AML-193 (cell line): ENCODE data around the gene IL31.

Source experiments
- DNase-seq, 2 experiments: peaks; one replicate each; lab custom pipeline; 2025; lab: John Stamatoyannopoulos, UW

Gene IL31

DNA sequence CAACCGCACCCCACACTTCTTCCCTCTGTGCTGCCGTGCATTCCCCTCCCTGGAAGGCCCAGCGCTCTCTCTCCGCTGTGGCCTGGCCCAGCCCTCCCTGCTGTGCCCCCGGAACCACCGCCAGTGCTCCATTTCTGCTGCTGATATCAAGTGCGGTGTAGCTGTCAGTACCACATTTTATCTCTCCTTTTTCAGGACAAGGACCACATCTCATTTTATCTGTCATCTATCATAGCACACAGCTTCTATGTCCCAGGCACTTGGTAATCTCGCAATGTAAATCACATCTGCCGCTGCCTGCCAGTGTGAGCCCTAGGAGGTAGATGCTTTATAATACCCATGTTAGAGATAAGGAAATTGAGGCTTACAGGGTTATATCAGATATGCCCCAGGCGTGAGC lies 18.3 kb downstream of the IL31 start:
- DNase-seq = no peak

DNA sequence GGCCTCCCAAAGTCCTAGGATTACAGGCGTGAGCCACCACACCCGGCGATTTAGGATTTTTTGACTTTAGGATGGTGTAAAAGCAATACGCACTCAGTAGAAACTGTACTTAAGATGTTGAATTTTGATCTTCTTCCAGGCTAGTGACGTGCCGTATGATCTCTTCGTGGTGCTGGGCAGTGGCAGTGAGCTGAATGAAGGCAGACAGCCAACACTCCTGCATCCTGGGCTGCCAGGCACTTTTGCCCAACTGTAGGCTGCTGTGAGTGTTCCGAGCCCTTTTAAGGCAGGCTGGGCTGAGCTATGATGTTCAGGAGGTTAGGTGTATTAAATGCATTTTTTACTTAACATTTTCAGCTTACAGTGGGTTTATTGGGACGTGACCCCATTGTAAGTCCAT lies 21.3 kb downstream of the IL31 start:
- no peak for DNase-seq

DNA sequence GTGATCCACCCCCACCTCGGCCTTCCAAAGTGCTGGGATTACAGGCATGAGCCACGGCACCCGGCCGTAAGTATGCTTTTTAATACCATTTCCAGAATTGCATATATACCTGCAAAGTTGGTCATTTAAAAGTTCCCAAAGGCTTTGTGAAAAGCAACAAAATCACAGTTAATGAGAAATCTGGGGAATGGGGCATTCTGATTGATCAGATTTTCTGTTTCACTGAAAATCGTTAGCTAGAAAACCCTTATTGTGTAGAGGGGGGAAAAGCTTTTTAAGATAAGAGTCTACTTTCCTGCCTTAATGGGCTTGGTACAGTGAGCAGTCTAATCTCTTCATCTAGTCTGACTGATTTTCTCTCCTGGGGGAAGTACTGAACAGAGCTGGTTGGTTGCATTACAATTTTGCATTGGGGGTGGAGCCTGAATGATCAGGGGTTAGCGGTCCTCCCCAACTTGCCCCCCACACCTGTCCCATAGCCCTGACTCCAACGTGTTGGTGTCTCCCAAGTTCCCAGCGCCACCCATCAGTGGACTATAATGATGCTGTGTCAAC lies 23.8 kb downstream of the IL31 start:
- DNase-seq = no peak

DNA sequence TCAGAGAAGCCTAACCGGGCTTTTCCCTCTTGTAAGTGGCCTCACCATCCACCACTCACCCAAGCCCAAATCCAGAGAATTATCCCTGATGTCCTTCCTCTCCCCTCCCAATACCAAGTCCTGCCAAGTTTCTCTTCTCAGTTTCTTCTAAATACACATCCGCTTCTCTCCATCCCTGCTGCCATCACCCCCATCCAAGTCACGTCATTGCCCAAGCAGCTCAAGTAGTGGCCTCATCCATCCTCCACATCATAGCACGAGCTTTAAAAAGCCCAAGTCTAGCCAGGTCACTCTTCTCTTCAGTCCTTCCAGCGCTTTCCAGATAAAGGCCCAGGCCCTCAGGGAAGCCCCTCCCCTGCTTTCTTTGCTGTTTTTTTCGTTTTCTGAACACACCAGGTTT lies 25.4 kb downstream of the IL31 start:
- DNase-seq = no peak

DNA sequence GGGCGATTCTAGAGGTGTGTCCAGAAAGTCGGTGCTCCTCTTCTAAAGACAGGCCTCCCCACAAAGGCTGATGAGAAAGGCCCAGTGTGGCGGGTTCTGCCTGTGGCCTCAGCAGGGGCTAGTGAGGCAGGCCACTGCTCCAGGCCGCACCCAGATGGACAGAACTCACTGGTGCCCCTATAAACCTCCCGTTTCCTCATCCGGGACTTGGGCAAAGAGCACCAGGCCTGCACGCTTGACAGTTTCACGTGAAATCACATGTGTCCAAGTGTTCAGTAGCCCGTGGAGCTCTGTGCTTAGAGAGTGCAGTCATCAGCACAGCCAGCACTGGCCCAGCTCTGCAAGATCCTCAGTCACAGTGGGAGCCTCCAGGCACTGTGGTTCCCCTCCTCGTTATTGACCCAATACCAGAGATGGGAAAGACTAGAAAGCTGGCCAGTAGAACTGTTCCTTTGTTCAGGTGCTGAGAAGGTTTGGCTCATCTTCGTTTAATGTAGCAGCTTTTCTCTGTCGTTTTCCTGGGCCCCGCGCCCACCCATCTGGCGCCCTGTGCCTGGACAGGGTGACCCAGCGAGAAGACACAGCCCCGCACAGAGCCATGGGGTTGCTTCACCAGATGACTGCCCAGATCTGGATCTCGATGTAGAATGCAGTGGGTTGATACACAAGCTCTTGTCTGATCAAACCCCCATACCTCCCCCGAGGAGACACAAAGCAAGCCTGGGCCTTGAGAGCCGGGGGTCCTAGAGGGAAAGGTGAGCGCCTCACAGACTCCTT lies 26.3 kb downstream of the IL31 start:
- no peak for DNase-seq

DNA sequence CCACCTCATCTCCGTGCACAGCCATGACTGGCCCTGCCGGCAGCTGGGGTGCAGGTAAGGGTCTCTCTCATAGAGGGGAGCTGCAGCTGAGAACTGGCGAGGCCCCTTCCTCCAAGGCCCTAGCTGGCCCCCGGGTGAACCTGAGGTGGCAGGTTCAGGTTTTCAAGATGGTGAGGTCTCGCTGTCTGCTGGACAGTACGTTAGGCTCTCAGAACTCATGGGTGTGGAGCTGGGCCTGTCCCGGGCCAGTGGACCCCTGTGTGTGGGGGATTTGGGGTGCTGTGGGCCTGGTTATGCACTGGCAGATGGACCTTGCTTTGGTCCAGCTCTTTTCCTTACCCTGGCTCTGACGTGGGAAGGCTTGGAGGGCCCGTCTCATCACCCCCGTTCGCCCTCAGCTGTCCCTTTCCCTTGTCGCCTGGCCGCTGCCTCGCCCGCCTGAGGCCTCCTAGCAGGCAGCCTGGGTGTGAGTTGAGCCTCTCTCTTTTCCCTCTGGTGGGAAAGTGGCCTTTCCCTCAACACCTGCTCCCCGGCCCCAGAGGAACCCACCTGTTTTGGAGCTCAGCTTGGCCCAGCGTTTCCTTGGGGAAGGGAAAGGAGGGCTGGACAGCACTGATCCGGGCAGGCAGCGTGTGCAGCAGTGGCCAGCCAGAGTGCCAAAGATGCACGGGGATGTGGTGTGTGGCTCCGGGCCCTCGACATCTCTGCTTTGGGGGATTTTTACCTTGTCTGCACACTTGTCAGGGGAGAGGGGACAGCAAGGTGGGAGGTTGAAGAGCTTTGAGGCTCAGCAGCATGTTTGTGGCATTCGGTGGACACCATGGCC lies 28.3 kb downstream of the IL31 start:
- no peak for DNase-seq

DNA sequence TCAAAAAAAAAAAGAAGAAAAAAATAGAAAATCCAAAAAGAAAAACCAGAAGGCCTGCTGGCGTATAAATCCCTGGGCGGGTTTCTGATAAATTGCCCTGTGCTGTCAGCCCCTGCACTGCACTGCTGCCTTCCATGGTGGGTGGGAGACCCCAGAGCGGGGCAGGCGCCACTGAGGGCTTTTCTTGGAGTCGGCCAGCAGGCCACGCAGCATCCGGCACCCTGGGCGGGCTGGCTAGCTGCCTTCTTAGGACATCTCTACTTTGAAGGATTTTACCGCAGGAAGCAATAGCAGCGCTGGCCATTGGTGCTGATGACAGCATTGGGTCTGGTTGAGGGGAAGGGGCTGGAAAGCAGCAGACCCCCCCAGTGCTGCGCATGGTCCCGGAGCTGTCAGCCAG lies 29.1 kb downstream of the IL31 start:
- no peak for DNase-seq

DNA sequence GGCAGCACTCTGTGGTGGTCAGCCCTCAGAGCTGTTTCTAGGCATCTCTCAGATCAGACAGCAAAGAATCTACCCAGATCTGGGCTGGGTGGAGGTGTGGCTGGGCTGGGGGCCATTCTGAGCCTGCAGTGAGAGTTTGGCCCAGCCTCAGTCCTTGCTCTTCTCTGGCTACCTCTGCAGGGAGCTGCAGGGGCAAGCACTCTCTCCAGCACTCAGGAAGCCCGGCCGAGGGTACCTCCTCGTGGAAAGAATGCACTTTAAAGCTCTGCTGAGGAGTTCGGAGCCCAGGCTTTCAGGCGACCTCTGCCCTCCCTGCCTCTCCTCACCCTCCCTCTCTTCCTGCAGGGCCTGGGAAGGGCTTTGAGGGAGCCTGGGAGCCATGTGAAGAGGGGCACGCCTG lies 31.2 kb downstream of the IL31 start:
- DNase-seq = no peak

DNA sequence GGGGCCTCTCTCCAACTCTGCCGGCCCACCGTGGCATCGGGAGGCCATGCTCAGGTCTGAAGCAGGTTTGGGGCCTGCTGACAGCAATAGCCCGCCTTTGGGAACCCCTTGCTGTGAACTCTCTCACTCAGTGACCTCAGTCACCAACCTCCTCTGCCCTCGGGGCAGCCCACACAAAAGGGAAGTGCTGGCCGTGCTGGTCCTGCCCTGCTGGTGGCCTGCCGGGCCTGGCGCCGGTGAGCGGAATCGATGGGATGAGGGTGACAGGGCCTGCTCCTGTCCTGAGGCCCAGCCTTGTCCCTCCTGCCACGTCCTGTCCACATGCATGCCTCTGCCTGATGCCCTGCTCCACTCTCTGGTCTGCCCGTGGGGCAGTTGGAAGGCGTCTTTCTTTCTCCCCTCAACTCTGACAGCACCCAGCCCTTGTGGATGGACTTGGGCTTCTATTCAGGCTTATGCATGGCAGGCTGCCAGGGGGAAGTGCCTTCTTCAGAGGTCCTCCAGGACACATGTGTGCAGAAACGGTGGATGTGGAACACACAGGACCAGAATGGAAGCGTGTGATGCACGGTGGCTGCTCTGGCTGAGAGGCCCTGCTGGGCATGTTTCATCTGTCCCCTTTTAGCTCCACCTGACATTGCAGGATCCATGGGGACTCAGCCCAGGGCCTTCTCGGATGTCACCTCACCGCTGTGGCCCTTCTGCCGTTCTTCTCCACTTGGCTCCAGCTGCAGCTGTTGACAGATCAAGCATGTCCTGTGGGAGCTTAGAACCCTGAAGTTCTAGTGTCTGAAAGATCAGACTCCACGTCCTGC lies 31.9 kb downstream of the IL31 start:
- DNase-seq = no peak

DNA sequence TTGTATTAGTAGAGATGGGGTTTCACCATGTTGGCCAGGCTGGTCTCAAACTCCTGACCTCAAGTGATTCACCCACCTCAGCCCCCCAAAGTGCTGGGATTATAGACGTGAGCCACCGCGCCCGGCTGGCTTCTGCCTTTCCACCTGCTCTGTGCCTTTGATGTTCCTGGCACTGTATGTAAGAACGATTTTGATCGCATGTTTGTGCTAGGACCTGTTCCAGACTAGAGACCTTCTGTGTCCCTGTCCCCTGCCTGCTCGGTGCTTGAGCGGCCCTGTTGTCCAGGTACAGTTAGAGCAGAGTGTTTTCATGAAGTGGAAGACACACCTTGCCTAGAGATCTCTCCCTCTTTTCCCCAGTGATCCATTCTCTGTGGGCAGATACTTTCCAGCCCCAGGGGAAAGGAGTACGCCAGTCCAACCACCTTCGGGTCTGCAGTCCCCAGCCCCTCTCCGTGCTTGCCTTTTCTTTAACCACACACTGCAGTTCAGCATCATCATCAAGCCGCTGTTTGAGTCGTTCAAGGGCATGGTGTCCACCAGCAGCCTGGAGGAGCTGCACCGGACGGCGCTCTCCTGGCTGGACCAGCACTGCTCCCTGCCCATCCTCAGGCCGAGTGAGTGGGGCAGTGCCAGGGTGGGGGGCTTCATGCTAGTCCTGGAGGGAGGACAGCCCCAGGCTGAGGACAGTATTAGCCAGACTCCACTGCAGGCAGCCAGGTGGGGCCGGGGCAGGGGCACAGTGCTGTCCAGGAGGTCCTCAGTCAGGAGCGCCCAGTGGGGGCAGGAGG lies 33.4 kb downstream of the IL31 start:
- DNase-seq = no peak

DNA sequence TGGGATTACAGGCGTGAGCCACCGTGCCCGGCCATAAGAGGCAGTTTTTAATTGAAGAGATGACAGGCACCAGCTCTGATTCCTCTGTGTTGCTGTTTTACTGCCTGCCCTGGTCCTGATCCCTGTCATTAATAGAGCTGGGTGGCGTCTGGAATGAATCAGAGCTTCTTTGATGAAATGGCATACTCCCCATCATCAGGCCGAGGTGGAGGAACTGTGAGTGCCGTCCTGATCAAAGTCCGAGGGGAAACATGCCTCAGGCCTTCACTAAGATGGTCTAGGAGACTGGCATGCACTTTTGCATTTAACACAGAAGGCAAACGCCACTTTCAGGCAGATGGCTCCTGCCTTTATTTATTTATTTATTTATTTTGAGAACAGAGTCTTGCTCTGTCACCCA lies 34.1 kb downstream of the IL31 start:
- DNase-seq = no peak

DNA sequence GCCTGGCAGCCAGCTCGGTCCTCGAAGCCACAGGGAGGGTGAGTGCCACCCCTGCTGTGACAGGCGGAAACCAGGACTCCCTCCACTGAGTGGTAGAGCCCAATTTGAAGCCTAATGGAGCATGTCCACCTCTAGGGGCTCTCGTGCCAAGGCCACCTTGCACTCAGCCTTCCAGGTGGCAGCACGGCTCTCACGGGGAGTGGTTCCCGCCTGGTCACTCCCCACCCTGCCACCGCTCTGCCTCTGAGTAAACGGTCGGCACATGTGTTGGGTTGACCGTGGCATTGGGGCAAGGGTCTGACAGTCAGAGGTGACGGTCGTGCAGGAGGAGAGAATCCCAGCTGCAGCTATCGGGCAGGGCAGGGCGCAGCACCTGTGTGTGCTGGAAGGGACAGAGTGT lies 34.8 kb downstream of the IL31 start:
- DNase-seq = no peak

DNA sequence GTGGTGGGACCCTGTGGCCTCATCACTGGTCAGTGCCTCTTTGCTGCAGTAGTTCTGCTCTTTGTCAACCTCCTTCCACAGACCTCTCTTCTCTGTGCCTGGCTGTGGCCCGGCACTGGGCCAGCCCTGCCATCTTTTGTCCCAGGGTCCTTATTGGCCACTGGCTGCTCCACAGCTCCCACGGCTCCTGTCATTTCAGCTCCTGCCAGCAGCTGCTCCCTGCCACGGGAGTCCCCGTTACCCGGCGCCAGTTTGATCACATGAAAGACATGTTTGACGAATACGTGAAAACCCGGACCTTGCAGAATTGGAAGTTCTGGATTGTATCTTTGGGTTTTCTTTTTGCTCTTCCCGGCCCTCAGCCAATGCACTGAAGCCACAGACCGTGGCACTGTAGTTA lies 35.4 kb downstream of the IL31 start:
- no peak for DNase-seq

DNA sequence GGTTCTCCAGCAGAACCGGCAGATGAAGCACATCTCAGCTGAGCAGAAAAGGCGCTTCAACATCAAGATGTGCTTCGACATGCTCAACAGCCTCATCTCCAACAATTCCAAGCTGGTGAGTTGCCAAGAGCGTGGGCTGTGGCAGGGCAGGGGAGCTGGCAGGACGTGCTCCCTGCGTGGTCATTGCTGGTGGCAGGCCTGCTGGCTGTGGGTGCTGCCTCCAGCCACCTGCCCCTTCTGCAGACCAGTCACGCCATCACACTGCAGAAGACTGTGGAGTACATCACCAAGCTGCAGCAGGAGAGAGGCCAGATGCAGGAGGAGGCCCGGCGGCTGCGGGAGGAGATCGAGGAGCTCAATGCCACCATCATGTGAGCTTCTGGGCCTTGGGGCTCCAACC lies 35.8 kb downstream of the IL31 start:
- DNase-seq = no peak

DNA sequence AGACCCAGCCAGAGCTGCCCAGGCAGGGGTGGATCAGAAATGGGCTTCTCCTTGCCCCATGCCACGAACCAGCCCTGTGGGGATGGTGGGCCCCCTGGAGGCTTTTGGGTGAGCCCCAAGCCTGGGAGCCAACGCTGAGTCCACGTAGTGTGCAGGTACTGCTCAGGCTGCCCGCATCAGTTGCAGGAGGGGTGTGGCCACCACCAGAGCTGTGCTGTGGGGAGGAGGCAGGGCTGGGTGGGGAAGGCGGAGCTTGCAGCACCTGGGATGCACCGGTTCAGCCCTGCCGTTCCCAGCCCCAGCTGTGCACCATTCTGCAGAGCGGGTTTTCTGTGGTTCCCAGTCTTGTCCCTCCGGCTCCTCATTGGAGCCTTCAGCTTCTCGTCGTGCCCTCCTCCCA lies 36.3 kb downstream of the IL31 start:
- no peak for DNase-seq

DNA sequence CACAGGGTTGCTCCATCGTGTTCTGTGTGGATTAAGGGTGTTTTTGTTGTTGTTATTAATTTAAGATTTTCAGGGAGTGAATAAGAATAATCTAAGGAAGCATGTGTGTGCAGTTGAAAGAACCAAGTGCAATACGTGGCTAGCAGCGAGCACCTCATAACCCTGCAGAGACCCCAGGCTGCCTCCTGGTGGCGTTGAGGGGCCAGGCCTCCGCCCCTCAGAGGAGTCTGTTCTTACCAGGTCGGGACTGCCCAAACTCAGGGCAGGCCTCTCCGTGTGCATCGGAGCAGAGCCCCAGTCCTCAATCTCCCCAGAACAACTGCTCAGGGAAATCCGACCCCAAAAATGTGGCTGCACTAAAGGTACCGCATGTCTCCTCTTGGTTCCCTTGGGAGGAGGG lies 36.8 kb downstream of the IL31 start:
- no peak for DNase-seq

DNA sequence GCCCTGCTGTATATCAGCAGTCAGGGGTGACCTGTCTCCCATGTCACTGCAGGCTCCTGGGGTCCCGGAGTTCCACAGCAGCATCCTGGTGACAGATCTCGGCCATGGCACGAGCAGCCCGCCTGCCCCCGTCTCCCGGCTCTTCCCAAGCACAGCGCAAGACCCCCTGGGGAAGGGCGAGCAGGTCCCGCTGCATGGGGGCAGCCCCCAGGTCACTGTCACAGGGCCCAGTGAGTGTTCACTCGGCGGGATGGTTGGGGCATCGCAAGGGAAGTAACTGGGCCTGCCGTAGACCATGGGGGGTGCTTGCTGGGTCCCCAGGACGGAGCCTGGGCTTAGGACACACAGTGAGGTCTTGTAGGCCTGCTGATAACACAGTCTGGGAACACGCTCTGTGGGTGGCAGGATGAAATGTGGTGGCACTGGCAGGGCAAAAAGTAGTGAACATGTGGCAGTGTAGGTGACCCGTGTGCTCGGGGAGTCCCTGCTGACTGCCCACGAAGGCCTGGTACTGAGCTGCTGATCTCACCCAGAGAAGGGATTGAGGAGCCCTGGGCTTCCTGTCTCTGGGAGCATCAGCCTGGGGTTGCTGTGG lies 38.5 kb downstream of the IL31 start:
- no peak for DNase-seq

DNA sequence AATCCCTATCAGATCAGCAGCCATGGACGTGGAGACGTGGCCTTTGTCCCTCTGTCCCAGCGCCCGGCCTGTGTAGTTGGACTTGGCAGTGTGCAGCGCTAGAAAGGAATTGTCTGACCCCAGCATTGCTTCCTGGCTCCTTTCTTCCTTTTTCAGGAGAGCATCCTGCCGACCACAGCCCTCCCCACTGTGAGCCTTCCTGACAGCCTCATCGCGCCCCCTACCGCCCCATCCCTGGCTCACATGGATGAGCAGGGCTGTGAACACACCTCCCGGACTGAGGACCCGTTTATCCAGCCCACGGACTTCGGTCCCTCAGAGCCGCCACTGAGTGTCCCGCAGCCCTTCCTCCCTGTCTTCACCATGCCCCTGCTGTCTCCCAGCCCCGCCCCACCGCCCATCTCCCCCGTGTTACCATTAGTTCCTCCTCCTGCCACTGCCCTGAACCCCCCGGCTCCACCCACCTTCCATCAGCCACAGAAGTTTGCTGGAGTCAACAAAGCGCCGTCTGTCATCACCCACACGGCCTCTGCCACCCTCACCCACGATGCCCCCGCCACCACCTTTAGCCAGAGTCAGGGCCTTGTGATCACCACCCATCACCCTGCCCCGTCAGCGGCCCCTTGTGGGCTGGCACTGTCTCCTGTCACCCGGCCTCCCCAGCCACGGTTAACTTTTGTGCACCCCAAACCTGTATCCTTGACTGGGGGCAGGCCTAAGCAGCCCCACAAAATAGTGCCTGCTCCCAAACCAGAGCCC lies 40.6 kb downstream of the IL31 start:
- no peak for DNase-seq

DNA sequence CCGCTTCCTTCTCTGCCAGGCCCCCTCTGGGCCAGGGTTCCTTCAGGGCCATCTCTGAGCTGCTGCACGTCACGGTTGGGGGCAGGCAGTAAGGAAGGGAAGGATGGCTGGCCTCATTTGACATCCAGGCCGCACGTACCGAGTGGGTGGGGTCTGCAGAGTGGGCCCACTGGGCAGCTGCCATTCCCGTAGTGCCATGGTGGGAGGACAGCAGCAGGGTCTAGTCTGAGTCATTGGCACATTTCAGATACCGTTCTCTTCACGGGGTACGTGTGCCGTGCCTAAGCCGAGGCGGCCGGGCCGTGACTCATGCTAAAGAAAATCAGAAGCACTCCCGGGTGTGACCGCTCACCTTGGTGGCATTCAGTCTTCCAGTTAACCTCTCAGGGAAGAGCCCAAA lies 43.9 kb downstream of the IL31 start:
- no peak for DNase-seq

DNA sequence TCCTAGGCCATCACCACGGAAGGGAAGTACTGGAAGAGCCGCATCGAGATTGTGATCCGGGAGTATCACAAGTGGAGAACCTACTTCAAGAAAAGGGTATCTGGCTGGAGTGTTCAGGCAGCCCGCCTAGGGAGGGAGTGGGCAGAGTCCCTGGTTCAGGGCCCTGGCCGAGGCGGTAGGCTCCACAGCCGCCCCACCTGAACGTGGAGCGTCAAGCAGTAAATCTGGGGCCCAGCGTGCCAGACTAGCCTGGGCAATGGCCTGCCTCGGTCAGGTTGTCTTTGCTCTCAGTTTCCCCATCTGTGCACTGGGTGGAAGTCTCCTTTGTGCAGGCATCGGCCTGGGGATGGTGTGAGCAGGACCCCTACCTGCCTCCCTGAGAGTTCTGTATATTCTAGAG lies 44.9 kb downstream of the IL31 start:
- DNase-seq = no peak
